ENCODE results near the gene TXNDC8.

- TF ChIP-seq JUN (CRISPR knock-in tag; IDR thresholded peaks at IDR 0.05) (0 out of 2 replicates have a peak, but pooled peaks have one; percentile 8), CTCF (IDR thresholded peaks at IDR 0.05) (no peak), ELF4 (CRISPR knock-in tag; IDR thresholded peaks at IDR 0.05; ENCODE audit: low read depth) (0 out of 2 replicates have a peak, but pooled peaks have one; percentile 42), TP53 (CRISPR knock-in tag; IDR thresholded peaks at IDR 0.05) (no peak), CREB1 (CRISPR knock-in tag; IDR thresholded peaks at IDR 0.05) (no peak), ETV6 (CRISPR knock-in tag; IDR thresholded peaks at IDR 0.05) (peak; percentile 92; the same call in 1 of the 2 replicates), FOXP1 (CRISPR knock-in tag; IDR thresholded peaks at IDR 0.05; ENCODE audit: borderline replicate concordance) (0 out of 2 replicates have a peak, but pooled peaks have one; percentile 13), ZNF219 (CRISPR knock-in tag; IDR thresholded peaks at IDR 0.05; ENCODE audit: borderline replicate concordance) (no peak), ESRRA (CRISPR knock-in tag; IDR thresholded peaks at IDR 0.05; ENCODE audit: borderline replicate concordance) (no peak), ZNF317 (CRISPR knock-in tag; IDR thresholded peaks at IDR 0.05; ENCODE audit: borderline replicate concordance, low read depth) (0 out of 2 replicates have a peak, but pooled peaks have one; percentile 3)
- TF ChIP-seq, protein P1, sequence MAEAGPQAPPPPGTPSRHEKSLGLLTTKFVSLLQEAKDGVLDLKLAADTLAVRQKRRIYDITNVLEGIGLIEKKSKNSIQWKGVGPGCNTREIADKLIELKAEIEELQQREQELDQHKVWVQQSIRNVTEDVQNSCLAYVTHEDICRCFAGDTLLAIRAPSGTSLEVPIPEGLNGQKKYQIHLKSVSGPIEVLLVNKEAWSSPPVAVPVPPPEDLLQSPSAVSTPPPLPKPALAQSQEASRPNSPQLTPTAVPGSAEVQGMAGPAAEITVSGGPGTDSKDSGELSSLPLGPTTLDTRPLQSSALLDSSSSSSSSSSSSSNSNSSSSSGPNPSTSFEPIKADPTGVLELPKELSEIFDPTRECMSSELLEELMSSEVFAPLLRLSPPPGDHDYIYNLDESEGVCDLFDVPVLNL (CRISPR knock-in tag; IDR thresholded peaks at IDR 0.05; ENCODE audit: borderline replicate concordance, low read depth): peak; percentile 34; the same call in 1 of the 2 replicates
These were observed 81.9 kb downstream of the TXNDC8 start for GRCh38 chr9:110255463-110256379.
